ENCODE data around the gene CCDC87.
A peak's percentile ranks its signal among the peaks of the same experiment; 100 is the strongest.
"Not testable (repeated sequence)": the region's sequence is repeated elsewhere in the genome, so short reads cannot be mapped to it uniquely, and the experiment has no call there.

CCDC87 gene, protein sequence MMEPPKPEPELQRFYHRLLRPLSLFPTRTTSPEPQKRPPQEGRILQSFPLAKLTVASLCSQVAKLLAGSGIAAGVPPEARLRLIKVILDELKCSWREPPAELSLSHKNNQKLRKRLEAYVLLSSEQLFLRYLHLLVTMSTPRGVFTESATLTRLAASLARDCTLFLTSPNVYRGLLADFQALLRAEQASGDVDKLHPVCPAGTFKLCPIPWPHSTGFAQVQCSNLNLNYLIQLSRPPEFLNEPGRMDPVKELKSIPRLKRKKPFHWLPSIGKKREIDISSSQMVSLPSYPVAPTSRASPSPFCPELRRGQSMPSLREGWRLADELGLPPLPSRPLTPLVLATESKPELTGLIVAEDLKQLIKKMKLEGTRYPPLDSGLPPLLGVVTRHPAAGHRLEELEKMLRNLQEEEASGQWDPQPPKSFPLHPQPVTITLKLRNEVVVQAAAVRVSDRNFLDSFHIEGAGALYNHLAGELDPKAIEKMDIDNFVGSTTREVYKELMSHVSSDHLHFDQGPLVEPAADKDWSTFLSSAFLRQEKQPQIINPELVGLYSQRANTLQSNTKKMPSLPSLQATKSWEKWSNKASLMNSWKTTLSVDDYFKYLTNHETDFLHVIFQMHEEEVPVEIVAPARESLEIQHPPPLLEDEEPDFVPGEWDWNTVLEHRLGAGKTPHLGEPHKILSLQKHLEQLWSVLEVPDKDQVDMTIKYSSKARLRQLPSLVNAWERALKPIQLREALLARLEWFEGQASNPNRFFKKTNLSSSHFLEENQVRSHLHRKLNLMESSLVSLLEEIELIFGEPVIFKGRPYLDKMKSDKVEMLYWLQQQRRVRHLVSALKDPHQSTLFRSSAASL

DNA sequence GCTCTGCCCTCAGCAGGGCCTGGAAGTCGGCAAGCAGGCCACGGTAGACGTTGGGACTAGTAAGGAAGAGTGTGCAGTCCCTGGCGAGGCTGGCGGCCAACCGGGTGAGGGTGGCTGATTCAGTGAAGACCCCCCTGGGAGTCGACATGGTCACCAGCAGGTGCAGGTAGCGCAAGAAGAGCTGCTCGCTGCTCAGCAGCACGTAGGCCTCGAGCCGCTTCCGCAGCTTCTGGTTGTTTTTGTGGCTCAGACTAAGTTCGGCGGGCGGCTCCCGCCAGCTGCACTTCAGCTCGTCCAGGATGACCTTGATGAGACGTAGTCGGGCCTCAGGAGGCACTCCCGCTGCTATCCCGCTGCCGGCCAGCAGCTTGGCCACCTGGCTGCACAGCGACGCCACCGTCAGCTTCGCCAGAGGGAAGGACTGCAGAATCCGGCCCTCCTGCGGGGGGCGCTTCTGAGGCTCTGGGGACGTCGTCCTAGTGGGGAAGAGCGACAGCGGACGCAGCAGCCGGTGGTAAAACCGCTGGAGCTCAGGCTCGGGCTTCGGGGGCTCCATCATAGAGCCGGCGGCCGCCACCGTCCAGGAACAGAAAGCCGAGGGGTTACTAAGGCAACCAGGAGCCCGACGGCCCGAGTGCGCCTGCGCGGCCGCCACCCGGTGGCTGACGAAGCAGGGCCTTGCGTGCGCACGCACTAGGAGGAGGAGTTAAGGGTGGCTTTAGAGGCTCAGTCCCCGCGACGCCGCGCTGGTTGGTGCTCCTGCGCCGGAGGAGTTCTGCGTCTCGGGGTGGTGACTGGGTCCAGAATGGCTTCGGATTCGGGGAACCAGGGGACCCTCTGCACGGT lies at the start of gene CCDC87, which contains the start of gene CCS:
Gene CCDC87, minus strand, starts transcription at position 607 of the 846 bp plus-strand sequence. Its CDS starts 48 bp downstream, at position 559.
Gene CCS, plus strand, starts transcription at position 729 of the 846 bp plus-strand sequence. Its CDS starts 77 bp downstream, at position 806.
- peak; percentile 98 to 99 for DNase-seq

DNA sequence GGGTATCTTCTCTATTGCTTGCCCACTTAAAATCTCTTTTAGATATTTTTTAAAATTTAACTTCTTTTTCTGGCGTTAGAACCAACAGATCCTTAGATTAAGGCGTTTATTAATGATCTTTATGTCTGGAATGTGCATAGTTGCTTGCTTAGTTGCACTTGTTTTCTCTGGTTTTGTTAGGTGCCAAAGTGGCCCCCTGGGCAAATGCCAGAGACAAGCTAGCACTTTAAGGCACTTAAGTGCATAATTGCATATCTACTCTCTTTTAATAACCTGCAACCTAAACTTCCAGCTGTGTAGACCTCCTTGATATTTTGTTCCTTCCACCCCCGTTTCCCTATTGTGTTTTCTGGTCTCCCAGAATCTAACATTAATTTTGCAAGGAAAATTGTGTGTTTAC lies 49.0 kb upstream of the CCDC87 start:
- no peak for DNase-seq

DNA sequence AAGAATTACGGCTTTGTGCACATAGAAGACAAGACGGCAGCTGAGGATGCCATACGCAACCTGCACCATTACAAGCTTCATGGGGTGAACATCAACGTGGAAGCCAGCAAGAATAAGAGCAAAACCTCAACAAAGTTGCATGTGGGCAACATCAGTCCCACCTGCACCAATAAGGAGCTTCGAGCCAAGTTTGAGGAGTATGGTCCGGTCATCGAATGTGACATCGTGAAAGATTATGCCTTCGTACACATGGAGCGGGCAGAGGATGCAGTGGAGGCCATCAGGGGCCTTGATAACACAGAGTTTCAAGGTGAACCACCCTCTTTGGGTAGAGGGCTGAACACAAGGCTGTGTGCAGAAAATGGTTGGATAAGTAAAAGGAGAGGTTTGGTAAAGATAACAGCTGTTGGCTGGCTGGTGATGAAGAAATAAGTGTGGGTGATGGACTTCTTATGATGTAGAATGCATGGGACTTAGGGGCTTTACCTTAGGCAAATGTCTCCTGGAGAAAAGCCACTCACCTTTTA lies 47.0 kb upstream of the CCDC87 start:
- not testable (repeated sequence) for DNase-seq

DNA sequence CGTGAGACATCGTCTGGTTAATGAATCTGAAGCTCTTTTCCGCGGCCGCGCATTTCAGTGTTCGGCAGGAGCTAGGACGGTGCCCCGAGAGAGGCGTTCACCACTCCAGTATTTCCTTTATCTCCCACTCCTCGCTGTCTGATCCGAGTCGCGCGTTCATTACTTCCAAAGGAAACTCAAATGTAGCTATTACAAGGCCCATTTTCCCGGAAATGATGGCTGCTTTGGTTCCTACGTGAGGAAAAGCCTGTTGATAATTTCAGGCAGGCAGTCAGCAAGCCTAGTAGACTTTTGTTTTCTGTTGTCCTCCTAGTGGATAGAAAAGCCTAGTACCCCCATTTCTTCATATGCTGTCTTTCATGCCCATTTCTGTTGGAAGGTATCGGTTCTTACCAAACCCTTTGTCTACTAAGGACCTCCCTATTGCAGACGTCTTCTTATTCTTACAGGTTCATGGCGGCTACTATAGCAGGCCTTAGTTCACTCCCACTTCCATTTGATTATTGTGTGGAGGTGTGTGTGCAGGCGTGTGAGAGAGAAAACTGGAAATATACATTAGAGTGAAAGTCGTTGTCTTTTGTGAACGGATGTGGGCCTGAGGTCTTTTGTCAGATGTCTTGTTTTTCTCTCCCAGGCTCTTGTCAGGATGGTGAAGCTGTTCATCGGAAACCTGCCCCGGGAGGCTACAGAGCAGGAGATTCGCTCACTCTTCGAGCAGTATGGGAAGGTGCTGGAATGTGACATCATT lies 46.4 kb upstream of the CCDC87 start:
- no peak for DNase-seq

DNA sequence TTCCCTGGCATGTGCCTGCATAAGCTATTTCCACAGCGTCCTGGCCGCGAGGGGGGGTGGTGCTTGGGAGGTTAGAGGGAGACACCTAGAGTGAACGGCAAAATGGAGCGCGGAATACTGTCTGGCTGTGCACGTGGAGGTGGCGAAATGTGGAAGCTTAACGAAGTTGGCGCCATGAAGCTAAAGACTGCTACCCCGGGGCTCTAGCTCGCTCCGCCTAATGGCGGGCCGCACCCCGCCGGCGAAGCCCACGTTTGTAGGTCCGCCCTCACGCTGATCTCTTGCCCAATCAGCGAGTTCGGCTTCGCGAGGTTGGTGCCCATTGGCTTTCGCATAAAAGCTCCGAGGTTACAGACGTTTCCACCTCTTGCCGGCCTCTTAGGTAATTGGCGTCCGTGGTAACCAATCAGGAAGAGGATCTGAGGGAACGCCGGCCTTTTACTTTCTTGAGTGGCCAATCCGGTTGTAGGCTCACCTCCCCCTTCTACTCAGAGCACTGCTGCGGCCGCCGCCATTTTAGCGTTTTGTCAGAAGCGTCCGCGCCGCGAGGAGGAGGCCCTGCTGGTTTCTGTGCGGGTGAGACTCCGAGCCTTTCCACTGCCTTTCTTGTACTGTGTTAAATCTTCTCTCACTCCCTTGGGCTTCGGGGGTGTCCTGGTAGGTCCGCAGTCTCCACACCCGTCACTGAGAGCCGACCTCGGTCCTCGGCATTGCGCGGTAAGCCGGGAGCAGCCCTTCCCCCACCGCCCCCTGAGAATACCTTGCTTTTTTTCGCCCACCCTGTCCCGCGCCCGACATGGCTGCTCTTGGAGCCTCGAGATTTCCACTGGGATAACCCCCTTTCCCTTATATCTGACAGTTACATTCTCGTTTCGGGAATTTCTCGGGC lies 45.6 kb upstream of the CCDC87 start, which contains the start of gene RBM4:
Gene RBM4, plus strand, starts transcription at position 527 of the 889 bp plus-strand sequence. CDS start 1,009 bp downstream, outside the sequence.
- peak; percentile 93 to 95 for DNase-seq

DNA sequence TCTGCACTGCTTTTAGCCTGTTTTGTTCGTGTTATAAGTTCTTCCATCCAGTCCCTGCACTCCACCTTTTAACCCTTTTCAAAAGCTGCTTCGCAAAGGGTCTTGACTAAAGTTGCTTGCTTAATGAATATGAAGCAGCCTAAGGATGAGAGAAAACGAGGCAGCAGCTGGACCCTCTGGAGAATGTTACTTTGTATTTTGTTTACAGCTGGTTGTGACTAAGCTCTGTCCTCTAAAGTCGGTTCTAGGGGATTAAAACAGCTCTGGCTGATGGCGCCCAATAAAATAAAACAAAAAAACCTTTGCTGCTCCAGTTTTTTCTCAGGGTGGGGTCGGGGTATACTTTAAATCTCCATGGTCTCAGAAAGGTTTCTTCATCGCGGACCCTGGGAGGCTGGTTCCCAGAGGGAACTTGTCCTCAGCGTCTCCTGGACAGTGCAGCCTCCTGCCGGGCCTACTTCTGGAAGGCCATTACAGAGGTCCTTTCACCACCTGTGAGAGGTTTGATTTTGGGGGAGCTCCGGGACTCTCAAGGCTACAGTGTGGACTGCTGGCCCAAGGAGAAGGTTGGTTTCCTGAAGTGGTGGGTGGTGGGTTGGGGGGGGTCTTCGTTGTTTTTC lies 44.8 kb upstream of the CCDC87 start:
- DNase-seq: no peak

DNA sequence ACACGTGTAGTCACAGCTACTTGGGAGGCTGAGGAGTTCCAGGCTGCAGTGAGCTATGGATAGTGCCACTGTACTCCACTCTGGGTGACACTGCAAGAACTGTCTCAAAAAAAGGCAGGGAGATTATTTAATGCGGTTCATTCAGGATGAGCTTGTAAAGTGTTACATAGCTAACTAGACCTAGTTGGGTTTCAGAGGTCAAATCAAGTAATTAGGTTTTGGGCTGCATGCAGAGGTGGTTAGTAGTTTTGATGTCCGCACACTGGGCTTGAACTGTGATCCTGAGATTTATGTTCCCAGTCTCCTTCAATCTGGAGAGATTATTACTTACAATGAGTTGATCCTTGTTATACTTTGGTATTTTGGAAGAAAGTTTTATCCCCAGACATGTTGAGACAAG lies 43.5 kb upstream of the CCDC87 start:
- no peak for DNase-seq

DNA sequence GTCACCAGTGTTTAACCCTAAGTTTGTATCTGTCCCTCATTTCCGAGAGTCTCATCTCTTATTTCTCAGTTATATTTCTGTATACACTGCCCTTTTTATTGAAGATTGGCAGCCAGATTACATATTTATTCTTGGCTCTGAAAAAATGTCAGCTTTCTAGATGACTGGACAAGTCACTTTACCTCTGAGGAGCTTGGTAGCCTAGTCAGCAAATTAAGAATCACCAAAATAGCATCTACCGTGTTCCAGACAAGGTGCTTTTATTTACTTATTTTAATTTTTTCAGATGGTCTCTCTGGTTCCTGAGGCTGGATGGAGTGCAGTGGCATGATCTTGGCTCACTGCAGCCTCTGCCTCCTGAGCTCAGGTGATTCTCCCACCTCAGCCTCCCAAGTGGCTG lies 40.1 kb upstream of the CCDC87 start:
- DNase-seq: no peak

DNA sequence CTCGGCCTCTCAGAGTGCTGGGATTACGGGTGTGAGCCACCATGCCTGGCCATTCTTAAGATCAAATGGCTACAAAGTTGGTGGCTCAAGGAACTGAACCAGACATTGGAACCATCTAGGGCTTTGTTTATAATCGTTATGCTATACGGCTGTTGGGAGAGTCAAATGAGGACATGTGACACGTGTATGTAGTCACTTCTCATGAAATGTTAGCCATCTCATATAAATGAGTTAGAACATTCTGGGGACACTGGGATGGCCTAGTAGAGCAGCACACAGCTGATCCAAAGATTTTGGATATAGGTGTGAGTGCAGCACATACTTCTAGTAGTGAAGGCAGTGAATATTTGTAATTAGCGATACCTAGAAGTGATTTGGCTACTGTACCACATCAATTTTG lies 39.0 kb upstream of the CCDC87 start:
- DNase-seq: no peak

DNA sequence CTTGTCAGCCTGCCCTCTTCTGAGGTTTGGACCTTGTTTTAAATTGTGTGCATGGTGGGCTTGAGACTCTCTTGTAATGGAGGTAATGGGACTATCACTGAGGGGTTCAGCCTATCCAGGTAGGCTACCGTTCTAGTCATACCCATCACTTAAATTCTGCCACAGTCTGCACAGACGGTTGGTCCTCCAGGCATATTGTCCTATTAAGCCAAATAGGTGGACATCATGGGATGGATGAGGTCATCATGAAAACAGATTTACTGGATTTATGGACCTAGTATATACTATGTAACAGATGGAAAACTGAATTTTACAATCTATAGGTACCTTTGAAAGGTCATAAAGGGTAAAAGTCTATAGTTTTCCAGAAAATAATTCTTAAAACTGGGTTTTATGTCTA lies 36.5 kb upstream of the CCDC87 start:
- DNase-seq: no peak

DNA sequence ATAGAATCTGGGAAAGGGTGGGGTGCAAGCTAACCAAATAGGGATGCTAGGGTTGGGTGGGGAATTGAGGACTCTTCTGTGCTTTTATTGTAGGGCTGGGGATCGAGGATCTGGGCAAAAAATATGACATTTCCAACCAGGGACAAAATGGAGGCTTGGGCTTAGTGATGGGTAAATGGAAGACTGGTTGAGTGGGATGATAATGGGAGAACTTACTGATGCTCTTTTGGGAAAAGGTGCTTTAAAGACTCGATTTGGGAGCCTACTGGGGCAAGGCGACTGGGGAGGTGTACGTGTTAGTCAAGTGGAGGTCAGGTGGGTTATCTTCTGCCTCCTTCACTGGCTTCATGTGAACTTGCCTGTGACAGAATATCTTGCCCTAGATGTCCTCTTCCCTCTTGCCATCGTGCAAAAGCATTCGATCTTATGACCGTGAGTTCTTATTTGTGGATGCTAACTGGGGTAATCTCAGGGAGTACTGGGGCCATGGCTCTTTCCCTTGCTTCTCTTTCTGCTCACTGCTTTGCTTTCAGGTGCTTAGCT lies 35.3 kb upstream of the CCDC87 start:
- DNase-seq: no peak

DNA sequence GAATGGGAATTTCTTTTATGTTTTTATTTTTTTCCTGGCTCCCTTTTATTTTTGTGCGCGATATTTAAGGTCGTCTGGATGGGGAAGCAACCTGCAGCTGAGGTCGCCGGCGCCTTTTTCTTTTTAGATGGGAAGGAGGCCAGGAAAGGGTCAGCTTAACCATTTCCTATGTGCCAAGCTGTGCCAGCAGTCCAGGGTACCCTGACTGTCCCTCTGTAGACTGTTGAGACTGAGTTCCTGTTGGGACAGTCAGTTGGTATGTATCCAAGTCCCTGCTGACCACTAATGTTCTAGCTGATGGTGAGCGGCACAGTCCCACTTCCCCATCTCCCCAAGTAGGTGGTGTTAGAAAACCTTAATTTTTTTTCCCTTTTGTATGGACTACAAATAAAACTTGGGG lies 34.1 kb upstream of the CCDC87 start:
- no peak for DNase-seq

DNA sequence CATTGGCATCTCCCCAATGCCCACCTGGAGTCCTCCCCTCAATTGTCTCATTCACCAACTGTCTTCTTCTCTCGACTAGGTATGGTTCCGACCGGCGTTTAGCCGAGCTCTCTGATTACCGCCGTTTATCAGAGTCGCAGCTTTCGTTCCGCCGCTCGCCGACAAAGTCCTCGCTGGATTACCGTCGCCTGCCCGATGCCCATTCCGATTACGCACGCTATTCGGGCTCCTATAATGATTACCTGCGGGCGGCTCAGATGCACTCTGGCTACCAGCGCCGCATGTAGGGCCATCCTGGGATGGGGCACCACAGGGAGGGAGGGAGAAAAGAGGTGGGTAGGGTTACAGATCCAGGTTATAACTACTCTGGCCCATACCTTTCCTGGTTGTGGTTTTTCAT lies 33.5 kb upstream of the CCDC87 start:
- no peak for DNase-seq

DNA sequence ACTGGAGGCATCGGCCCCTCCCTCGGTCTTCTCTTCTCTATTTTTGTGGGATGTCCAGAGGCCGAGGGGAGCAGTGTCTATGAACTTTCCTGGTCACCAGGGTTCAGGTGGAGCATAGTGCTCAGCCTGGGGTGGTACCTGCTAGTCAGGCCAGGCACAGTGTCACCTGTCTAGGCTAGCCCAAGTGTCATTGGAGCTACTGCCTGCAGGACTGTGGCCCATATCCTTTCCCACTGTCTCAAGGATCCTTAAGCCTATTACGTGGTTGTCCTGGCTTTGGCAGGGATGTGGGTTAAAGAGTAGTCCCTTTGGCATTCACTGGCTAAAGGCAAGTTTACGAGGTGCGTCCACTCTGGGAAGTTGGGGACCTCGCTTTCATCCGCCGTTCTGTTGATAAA lies 32.9 kb upstream of the CCDC87 start:
- no peak for DNase-seq

DNA sequence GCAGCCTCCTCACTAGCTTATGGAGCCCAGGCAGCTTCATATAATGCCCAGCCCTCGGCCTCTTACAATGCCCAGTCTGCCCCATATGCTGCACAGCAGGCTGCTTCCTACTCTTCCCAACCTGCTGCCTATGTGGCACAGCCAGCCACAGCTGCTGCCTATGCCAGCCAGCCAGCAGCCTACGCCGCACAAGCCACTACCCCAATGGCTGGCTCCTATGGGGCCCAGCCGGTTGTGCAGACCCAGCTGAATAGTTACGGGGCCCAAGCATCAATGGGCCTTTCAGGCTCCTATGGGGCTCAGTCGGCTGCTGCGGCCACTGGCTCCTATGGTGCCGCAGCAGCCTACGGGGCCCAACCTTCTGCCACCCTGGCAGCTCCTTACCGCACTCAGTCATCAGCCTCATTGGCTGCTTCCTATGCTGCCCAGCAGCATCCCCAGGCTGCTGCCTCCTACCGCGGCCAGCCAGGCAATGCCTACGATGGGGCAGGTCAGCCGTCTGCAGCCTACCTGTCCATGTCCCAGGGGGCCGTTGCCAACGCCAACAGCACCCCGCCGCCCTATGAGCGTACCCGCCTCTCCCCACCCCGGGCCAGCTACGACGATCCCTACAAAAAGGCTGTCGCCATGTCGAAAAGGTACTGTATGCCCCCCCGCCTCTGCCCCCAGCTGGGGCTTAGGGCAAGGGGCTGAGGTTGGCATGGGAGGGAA lies 32.3 kb upstream of the CCDC87 start:
- no peak for DNase-seq

DNA sequence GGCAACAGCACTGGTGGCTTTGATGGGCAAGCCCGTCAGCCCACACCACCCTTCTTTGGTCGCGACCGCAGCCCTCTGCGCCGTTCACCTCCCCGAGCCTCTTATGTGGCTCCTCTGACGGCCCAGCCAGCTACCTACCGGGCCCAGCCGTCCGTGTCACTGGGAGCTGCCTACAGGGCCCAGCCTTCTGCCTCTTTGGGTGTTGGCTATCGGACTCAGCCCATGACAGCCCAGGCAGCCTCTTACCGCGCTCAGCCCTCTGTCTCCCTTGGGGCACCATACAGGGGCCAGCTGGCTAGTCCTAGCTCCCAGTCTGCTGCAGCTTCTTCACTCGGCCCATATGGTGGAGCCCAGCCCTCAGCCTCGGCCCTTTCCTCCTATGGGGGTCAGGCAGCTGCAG lies 31.6 kb upstream of the CCDC87 start:
- DNase-seq: no peak

DNA sequence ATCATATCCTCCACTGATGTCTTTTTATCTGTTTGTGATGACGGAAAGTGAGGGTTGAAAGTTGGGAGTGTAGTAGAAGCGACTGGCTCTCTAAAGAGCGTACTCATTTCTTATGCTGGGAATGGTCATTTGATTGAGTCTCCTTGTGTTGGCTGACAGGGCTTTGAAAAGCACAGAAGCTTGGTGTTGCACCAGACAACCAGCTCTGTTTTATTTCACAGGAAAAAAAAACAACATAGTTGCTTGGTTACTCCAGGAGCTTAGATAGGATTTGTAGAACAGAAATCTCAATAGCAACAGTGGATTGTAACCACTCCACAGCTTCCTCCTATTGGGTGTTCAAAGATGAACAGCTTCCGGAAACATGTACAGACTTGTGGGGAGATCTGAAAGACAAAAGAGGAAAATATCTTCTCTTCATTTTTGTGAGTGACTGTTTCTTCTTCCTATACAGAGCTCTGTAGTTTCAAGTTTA lies 26.3 kb upstream of the CCDC87 start:
- no peak for DNase-seq

DNA sequence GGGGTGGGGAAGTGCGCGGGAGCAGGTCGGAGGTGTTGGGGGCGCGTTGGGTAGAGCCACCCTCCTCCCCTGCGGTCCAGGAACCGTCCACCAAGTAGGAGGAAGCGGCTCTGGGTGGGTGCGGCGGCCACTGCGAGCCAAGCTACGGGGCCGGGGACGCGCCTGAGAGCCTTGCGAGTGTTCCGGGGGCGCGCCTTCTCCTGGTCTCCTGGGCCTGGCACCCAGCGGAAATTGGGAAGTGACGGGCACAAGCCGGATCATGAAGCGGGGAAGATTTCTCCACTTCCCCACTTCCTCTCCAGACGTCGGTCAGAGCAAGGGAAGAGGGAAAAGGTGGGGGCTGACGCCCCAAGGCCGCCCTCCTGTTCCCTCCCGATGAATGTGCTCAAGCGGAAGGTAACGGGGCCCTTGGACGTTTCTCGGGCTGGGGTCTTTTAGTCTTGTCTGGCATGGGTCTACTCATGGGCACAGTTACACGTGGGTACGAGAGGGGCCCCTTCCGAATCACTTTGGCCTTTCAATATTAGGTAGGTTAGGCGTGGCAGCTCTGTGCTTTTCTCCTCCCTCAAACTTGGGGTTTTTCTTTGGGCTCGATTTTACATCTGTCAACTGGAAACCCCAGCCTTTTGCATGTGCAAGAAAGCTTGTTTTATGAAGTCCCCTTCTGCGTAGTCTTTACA lies 24.4 kb upstream of the CCDC87 start:
- no peak for DNase-seq

All from activated CD4-positive, alpha-beta T cell treated with anti-CD3 and anti-CD28 coated beads, Interleukin-2, amount 50 U/mL, for 4 hours (primary cell).